ENCODE results near the gene CYP11A1.

DNA sequence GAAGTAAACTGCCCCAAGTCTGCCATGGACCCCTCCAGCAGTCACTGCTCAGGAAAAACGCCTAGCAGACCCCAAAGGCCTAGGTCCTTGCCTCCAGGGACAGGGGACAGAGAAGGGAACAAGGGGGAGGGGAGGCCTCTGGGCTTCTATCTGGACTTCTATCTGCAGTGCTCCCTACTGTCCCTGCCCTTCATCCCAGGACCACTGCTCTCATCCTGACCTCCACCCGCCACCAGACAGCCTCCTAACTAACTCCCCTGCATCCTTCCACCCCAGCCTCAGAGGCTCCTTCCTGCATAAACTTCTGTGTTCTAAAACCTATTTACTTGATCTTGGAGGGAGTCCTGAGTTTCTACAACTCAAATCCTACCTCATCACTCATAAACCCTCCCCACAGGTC, 40.9 kb upstream of the CYP11A1 start:
- TF ChIP-seq, protein P1, sequence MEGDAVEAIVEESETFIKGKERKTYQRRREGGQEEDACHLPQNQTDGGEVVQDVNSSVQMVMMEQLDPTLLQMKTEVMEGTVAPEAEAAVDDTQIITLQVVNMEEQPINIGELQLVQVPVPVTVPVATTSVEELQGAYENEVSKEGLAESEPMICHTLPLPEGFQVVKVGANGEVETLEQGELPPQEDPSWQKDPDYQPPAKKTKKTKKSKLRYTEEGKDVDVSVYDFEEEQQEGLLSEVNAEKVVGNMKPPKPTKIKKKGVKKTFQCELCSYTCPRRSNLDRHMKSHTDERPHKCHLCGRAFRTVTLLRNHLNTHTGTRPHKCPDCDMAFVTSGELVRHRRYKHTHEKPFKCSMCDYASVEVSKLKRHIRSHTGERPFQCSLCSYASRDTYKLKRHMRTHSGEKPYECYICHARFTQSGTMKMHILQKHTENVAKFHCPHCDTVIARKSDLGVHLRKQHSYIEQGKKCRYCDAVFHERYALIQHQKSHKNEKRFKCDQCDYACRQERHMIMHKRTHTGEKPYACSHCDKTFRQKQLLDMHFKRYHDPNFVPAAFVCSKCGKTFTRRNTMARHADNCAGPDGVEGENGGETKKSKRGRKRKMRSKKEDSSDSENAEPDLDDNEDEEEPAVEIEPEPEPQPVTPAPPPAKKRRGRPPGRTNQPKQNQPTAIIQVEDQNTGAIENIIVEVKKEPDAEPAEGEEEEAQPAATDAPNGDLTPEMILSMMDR (IDR thresholded peaks at IDR 0.05) = no peak
- no peak for TF ChIP-seq POLR2A (IDR thresholded peaks at IDR 0.05)

Data from esophagus squamous epithelium (tissue), 4 donors.